AML-193 (cell line): Measurements from ENCODE around the gene PKNOX2.
"Not testable (repeated sequence)": the region's sequence is repeated elsewhere in the genome, so short reads cannot be mapped to it uniquely, and the experiment has no call there.

ENCODE experiments used
- DNase-seq, 2 experiments: peaks; one replicate each; lab custom pipeline; 2025; lab: John Stamatoyannopoulos, UW

PKNOX2 gene

DNA sequence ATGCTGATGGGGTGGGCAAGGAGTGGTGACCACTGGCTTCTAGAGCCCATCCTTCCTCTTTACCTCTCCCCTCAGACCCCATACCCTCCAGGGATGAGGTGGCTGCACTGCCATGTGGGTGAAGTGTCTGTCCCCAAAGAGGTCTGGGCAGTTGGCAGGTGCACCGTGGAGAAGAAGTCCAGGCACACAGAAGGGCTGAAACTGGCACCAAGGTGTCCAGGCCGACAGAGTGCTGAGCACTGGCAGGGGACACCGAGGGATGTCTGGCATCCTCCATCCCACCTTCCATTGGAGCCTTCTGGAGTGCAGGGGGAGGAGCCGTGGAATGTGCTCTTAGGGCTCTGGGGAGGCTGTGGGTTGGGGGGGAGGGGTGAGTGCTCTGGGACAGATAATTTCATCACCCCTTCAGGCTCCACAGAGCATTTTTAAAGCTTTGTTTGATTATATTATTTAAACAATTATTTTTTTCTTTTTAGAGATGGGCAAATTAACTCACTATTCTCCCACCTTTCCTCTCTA is 37.9 kb downstream of the PKNOX2 start:
- no peak for DNase-seq

- no peak for DNase-seq
Observed at GRCh38 chr11:125202977-125203376, 38.4 kb downstream of the PKNOX2 start.

- DNase-seq: no peak
Observed at GRCh38 chr11:125207866-125208425, 43.4 kb downstream of the PKNOX2 start.

- DNase-seq: no peak
Observed at GRCh38 chr11:125210066-125210465, 45.5 kb downstream of the PKNOX2 start.

- DNase-seq: no peak
Observed at GRCh38 chr11:125211191-125211947, 46.8 kb downstream of the PKNOX2 start.

GRCh38 chr11:125211948-125212340 is 47.4 kb downstream of the PKNOX2 start:
- DNase-seq: no peak

DNA sequence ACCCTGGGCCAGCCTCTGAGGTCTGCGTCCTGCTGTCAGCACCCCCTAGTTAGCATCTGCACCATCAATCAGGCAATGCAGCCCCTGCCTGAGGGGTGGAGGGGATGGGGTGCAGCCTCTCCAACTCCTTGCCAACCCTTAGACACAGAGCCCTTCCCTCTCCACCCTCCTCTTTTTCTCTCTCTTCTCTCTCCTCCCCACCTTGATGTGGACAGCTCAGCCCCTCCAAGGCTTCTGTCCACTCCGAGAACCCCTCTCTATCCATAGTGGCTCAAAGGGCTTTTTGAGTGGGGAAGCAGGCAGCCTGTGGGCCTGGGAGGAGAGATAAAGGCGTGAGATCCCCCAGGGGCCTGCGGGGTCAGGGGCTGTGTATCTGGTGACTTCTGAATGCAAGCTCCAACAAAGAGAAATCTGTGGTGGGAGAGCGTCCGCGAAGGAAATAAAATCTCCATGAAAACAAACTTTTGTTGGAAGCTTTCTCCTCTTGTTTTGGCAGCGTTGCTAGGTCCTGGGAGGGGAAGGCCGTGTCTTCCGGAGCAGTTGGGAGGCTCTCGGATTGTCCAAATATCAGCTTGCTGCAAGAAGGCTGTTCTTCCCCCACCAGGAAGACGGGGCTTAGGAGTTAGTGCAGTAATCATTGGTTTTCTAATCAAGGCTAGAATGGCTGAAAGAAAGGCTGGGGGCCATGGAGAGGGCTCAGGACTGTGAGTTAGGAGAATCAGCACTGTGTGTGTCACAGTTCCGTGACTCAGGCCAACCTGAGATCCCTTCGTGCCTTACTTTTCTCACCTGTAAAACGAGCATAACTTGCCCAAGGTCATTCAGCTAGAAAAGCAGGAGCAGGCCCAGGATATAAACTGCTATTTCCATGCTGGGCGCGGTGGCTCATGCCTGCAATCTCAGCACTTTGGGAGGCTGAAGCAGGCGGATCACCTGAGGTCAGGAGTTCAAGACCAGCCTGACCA is 50.3 kb downstream of the PKNOX2 start:
- no peak for DNase-seq

GRCh38 chr11:125215976-125216375 is 51.4 kb downstream of the PKNOX2 start:
- DNase-seq: no peak

GRCh38 chr11:125218336-125218735 is 53.8 kb downstream of the PKNOX2 start:
- DNase-seq: no peak

- DNase-seq: no peak
Observed at GRCh38 chr11:125221461-125221860, 56.9 kb downstream of the PKNOX2 start.

DNA sequence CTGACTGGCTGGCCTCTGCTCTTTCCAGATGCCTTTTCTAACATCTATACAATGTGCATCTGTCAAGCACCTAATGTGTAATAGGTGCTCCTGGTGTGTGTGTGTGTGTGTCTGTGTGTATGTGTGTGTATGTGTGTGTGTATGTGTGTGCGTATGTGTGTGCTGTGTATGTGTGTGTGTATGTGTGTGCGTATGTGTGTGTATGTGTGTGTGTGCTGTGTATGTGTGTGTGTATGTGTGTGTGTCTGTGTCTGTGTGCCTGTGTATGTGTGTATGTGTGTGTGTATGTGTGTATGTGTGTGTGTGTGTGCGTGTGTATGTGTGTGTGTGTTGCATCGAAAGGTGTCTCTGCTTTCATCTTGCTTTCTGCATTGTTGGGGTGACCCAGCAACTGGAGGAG is 57.9 kb downstream of the PKNOX2 start:
- no peak for DNase-seq

DNA sequence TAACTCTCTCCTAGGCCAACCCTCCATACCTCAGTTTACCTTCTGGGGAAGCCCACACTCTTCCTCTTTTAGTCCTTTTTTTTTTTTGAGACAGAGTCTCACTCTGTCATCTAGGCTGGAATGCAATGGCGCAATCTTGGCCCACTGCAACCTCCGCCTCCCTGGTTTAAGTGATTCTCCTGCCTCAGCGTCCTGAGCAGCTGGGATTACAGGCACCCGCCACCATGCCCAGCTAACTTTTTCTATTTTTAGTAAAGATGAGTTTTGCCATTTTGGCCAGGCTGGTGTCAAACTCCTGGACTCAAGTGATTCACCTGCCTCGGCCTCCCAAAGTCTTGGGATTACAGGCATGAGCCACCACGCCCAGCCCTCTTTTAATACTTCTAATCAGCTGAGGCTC is 58.6 kb downstream of the PKNOX2 start:
- DNase-seq: not testable (repeated sequence)

GRCh38 chr11:125223901-125224361 is 59.4 kb downstream of the PKNOX2 start:
- DNase-seq: no peak

DNA sequence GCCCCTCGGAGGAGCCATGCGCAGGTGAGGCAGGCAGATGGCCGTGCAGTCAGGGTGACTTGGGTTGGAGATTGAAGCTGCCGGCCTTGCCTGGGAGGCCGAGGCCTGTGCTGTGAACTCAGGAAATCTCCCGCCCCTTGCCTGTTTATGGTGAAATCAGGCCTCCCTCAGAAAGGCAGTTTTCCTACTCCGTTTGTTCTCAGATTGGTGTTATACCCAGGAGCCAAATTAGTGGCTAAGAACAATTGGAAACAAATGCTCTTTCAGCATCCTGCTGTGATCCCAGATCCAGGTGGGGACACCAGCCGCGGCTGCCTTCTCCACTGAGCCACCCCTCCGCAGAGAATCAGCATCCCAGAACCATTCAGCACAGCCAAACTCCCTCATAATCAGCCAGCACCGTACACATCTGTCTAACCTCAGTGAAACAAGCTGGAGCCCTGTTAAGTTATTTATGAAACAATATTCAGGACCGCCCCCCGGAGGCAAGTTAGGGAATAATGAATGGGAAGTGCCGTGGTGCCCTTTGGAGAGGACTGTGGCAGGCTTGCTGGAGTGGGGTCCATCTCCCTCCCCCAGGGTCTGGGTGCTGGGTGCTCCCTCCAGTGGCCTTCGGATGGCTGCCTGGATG is 60.0 kb downstream of the PKNOX2 start:
- DNase-seq: peak in 1 of 2 experiments; percentile 1

- DNase-seq: no peak
Observed at GRCh38 chr11:125225401-125225800, 60.9 kb downstream of the PKNOX2 start.

DNA sequence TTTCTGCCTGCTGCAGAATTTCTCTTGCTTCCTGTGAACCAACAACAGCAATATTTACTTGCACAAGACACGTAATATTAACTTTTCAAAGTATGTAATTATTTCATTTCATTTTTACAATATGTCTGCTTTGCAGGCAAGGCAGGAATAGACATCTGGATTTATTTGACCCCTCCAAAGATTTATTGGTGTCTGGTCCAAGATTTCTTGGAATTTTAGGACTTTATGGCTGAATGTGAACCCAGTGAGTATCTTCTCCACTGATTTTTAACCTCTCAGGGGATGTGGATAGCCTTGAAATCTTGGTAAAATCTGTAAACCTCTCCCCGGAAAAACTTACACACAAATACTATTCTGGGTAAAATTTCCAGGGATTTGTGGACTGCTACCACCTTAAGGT is 61.5 kb downstream of the PKNOX2 start:
- no peak for DNase-seq

DNA sequence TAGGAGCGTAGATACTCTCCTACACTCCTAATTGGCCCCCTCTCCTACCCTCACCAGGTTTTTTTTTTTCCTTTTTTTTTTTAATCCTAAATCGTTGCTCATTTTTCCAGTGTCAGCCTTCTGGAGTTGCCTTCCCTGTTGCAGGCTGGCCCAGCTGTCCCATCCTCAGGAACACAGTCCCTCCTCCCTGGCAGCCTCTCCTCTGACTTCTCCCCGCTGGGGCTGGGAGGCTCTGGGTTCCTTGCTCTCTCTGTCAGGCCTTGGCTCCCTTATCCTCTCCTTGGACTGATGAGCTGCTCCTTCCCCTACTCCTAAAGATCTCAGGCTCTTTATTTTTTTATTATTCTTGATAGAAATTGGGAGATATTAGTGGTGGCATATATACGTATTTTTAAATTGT is 62.2 kb downstream of the PKNOX2 start:
- DNase-seq: no peak

- DNase-seq: no peak
Observed at GRCh38 chr11:125227151-125227550, 62.6 kb downstream of the PKNOX2 start.

GRCh38 chr11:125228445-125228844 is 63.9 kb downstream of the PKNOX2 start:
- no peak for DNase-seq

DNA sequence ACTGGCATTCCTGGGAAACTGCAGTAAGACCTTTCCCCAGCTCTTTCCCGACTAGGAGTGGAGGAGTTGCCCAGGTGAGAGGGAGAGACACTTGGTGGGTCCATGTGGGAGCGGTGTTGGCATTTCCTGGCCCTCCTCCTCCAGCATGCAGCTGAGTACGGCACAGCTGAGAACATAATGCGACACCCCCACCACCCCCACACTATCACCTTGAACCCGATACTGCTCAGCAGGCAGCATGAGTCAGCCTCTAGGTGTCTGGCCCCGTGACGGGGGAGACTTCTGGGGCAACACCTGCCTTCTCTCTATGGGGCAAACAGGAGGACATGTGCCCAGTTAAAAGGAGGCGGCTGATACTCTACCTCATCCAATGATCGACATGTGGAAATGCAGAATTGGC is 64.4 kb downstream of the PKNOX2 start:
- no peak for DNase-seq

- DNase-seq: no peak
Observed at GRCh38 chr11:125229916-125230315, 65.4 kb downstream of the PKNOX2 start.

DNA sequence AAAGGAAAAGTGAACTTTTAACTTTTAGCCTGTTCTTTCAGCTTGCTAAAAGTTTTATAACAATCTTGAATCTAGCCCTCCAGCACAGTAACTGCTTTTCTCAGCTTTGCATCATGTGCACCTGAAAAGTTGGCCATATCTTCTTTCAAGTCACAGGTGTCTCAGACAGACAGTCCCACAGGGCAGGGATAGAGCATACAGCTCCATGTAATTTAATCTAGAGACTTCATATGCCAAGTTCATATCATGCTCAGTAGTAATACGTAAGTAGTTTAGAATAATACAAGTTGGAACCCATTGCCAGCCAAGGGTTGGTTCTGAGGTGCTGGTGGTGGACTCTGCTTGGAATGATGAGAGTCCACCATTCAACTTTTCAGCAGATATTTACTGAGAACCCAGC is 68.6 kb downstream of the PKNOX2 start:
- DNase-seq: no peak
